H1 (cell line): Measurements from ENCODE around the gene ZSCAN10. TPM values are rescaled to one million over a fixed set of nuclear protein-coding genes. Genes with fewer than 3 reads are reported as not detected.

ENCODE experiments used
- ASH2L ChIP-seq: fragments of 200-600, 300-600 bp; sonication (generic); IDR thresholded peaks from one replicate; pipeline ENCODE4 v1.7.1; 2017; ENCODE audit warnings: low read length
- CBX8 ChIP-seq: fragments of 300-800, 300-1000 bp; sonication (generic); IDR thresholded peaks from 2 replicates; pipeline ENCODE4 v1.7.1; 2016; ENCODE audit warnings: low read depth, low read length, borderline replicate concordance
- CREB1 ChIP-seq: IDR thresholded peaks from 2 replicates; pipeline ENCODE4 v1.6.1; 2012; ENCODE audit warnings: inconsistent platforms
- EGR1 ChIP-seq: IDR thresholded peaks from 2 replicates; pipeline ENCODE4 v1.6.1; 2011; ENCODE audit warnings: low read depth, low read length, borderline replicate concordance
- NANOG ChIP-seq: IDR thresholded peaks from 2 replicates; pipeline ENCODE4 v1.6.1; 2011; ENCODE audit warnings: low read length, low read depth, mild to moderate bottlenecking, inconsistent platforms; ENCODE audit not compliant: insufficient read depth, poor library complexity, severe bottlenecking
- RBBP5 ChIP-seq: IDR thresholded peaks from 2 replicates; pipeline ENCODE4 v1.7.1; 2012; ENCODE audit warnings: low read depth, mild to moderate bottlenecking, inconsistent platforms, low read length, moderate library complexity, borderline replicate concordance
- RXRA ChIP-seq: IDR thresholded peaks from 2 replicates; pipeline ENCODE4 v1.6.1; 2011; ENCODE audit warnings: low read depth, mild to moderate bottlenecking, low read length, moderate library complexity; ENCODE audit not compliant: insufficient read depth
- SIN3A ChIP-seq, 2 experiments: IDR thresholded peaks in 1 of 2; conservative IDR thresholded peaks in 1 of 2; 2 replicates each; pipeline ENCODE4 v1.6.1; 2011 to 2012; ENCODE audit warnings: low read length in 2 of 2, improper control_type of control experiment in 1 of 2, low read depth in 1 of 2, mild to moderate bottlenecking in 1 of 2
- polyA plus RNA-seq, 7 experiments: library from polyadenylated mRNA; depleted of rRNA in 3 of 7; stranded (reverse) in 5 of 7; unstranded in 2 of 7; fragments of >200 nt in 5 of 7; fragments of 200-250 nt in 2 of 7; gene quantifications; 1 replicate in 5 of 7; 2 replicates in 1 of 7; 4 replicates in 1 of 7; pipeline versions ENCODE4 v1.2.1 to v1.2.3, GENCODE V29; 2011 to 2013; ENCODE audit warnings: missing spikeins in 2 of 7, mixed read lengths in 2 of 7
- total RNA-seq: library from RNA; stranded (reverse); fragmentation: NEBNext Ultra II Directional; extraction: Animal tissue kit (Norgen Biotek cat#: 25700); gene quantifications from 2 replicates; pipeline ENCODE4 v1.2.1, GENCODE V29; 2021
- TF ChIP-seq, protein P1 (sequence below): IDR thresholded peaks from 2 replicates; pipeline ENCODE4 v1.6.1; 2012; ENCODE audit warnings: inconsistent platforms
- TF ChIP-seq, protein P2 (sequence below): IDR thresholded peaks from 2 replicates; pipeline ENCODE4 v1.6.1; 2011; ENCODE audit warnings: low read depth, mild to moderate bottlenecking, low read length; ENCODE audit not compliant: insufficient read depth
- TF ChIP-seq, protein P3 (sequence below): IDR thresholded peaks from 2 replicates; pipeline ENCODE4 v1.6.1; 2012; ENCODE audit warnings: inconsistent platforms

The ZSCAN10 gene
- total and polyA plus RNA-seq, 2 of the 8 experiments (the other 6 are each of a cell fraction or from before 2014, with no cell fraction given), result 209 to 314 TPM

DNA sequence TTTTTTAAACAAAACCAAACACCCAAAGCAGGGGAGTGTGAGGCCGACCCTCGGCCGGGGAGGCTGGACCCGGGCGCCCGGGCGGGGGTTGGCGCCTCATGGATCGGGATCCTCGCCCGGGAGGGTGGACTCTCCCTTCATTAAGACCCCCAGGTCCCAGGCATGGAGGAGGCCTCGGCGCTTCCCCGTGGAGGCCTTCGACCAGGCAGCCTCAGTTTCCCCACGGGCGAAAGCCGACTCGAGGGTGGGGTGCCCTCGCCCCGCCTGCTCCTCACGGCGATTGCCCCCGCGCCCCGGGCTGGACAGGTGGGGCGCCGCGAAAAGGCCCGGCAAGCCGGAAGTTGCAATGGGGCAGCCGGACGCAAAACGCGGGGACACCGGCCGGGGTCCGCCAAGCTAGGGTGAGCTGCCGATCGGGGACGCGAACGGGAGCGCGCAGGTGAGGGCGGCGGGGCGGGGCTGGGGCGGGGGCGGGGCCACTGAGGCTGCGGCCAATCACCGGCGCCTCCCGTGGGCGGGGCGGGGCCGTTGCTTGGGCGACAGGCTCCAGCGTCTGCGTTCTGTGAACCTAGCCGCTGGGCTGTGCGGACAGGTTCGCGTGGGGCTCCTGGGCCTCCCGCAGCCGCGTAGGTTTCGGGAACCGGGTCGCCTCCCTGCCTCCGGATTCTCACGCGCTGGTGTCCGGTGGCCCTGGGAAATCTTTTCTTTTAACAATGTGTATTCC lies 7.3 kb upstream of the ZSCAN10 start (continued):
- no peak for TF ChIP-seq NANOG
- TF ChIP-seq EGR1, result 0 out of 2 replicates have a peak, but pooled peaks have one; percentile 19
- peak; percentile 30 for TF ChIP-seq ASH2L
- peak in 1 of 2 experiments; percentile 73; a peak in 1 of 4 replicates for TF ChIP-seq SIN3A (conservative IDR thresholded peaks at IDR 0.05 in 1 of 2, IDR thresholded peaks at IDR 0.05 in 1 of 2; ENCODE audit: low read depth in 1 of 2, low read length in 2 of 2)
- TF ChIP-seq, protein P1, sequence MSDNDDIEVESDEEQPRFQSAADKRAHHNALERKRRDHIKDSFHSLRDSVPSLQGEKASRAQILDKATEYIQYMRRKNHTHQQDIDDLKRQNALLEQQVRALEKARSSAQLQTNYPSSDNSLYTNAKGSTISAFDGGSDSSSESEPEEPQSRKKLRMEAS, result peak; percentile 49; the same call in 1 of the 2 replicates
- TF ChIP-seq CBX8, result no peak
- TF ChIP-seq RBBP5, result peak; percentile 40; the same call in 1 of the 2 replicates
- TF ChIP-seq, protein P2, sequence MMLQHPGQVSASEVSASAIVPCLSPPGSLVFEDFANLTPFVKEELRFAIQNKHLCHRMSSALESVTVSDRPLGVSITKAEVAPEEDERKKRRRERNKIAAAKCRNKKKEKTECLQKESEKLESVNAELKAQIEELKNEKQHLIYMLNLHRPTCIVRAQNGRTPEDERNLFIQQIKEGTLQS, result no peak
- TF ChIP-seq CREB1, result peak; percentile 57
- TF ChIP-seq, protein P3, sequence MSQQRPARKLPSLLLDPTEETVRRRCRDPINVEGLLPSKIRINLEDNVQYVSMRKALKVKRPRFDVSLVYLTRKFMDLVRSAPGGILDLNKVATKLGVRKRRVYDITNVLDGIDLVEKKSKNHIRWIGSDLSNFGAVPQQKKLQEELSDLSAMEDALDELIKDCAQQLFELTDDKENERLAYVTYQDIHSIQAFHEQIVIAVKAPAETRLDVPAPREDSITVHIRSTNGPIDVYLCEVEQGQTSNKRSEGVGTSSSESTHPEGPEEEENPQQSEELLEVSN, result peak; percentile 41; the same call in 1 of the 2 replicates
- TF ChIP-seq RXRA, result no peak
